Thyroid gland (tissue), 4 donors: ENCODE data around the gene GPC6. TPM values are rescaled to one million over a fixed set of nuclear protein-coding genes. Genes with fewer than 3 reads are reported as not detected.

Experiments used
- DNase-seq, 2 donors: peaks; one replicate each; pipeline ENCODE4 v3.0.0-alpha.2; 2019
- H3K27ac ChIP-seq, 3 donors: fragments of 200-600 bp; sonication (generic); 1 replicate in 2 of 3; 2 replicates in 1 of 3; pipeline ENCODE4 v1.5.1; 2016 to 2019; ENCODE audit warnings: mild to moderate bottlenecking in 1 of 3, moderate library complexity in 1 of 3
- H3K27me3 ChIP-seq: fragments of 200-600 bp; sonication (generic); one replicate; pipeline ENCODE4 v1.5.1; 2019
- H3K36me3 ChIP-seq, 2 donors: fragments of 200-600 bp; sonication (generic); one replicate each; pipeline ENCODE4 v1.5.1; 2016 to 2019
- H3K4me1 ChIP-seq, 2 donors: fragments of 200-600 bp; sonication (generic); one replicate each; pipeline ENCODE4 v1.5.1; 2017 to 2019
- H3K4me3 ChIP-seq, 3 donors: fragments of 200-600 bp; sonication (generic); replicated peaks in 1 of 3; 1 replicate in 2 of 3; 2 replicates in 1 of 3; pipeline ENCODE4 v1.5.1; 2016; ENCODE audit warnings: mild to moderate bottlenecking in 1 of 3
- H3K9me3 ChIP-seq: fragments of 200-600 bp; sonication (generic); one replicate; pipeline ENCODE4 v1.5.1; 2017
- CTCF ChIP-seq, 6 experiments: fragments of 200-600 bp in 3 of 6; fragments of 450-650 bp in 3 of 6; sonication (generic) in 3 of 6; IDR thresholded peaks; one replicate each; pipeline ENCODE4 v1.5.1; 2016 to 2019; ENCODE audit warnings: antibody characterized with exemption in 6 of 6, mild to moderate bottlenecking in 2 of 6, inconsistent platforms in 1 of 6, moderate library complexity in 1 of 6
- POLR2A ChIP-seq, 2 donors: fragments of 450-650 bp; IDR thresholded peaks; one replicate each; pipeline ENCODE4 v1.6.1; 2017; ENCODE audit warnings: antibody characterized with exemption in 2 of 2, mild to moderate bottlenecking in 2 of 2, moderate library complexity in 1 of 2
- WGBS, 2 donors: methylation state at CpG; one replicate each; pipeline ENCODE4 v1.1.5; 2017; 5-methylcytosine and 5-hydroxymethylcytosine counted together
- intact Hi-C: fragments of 100-400 bp; cut with DNase I; formaldehyde crosslinking; loops from one replicate; pipeline ENCODE4 v1.15.1; 2023
- total RNA-seq, 4 donors: library from RNA; depleted of rRNA; stranded (reverse); fragments of >200 nt; gene quantifications; one replicate each; pipeline ENCODE4 v1.2.3, GENCODE V29; 2016

Gene GPC6
- total RNA-seq, 4 donors from 2014 or later = 2.8 to 13.4 (median 7.5) TPM

- Histone ChIP-seq H3K9me3 (no peaks in the 10 kb centered on the region), H3K27me3 (no peaks in the 10 kb centered on the region), H3K4me3 (no peak overlapping the region), H3K27ac (no peak overlapping the region), H3K4me1 (no peaks in the 10 kb centered on the region), H3K36me3 (no peaks in the 10 kb centered on the region)
- intact Hi-C loops = no loop called here
- TF ChIP-seq CTCF (IDR thresholded peaks at IDR 0.05) (no peak), POLR2A (IDR thresholded peaks at IDR 0.05) (no peak)
- 74 to 76% methylated on average over 1 of the region's 1 CpG for WGBS, 2 donors
- no peak for DNase-seq
Measured at GRCh38 chr13:93216122-93216521, 10.5 kb upstream of the GPC6 start.

GRCh38 chr13:93217721-93218261, 8.8 kb upstream of the GPC6 start:
- Histone ChIP-seq H3K36me3 (no peaks in the 10 kb centered on the region), H3K4me1 (no peaks in the 10 kb centered on the region), H3K4me3 (no peak overlapping the region), H3K27ac (no peak overlapping the region), H3K27me3 (no peaks in the 10 kb centered on the region), H3K9me3 (no peaks in the 10 kb centered on the region)
- DNase-seq = no peak
- intact Hi-C loops = no loop called here
- TF ChIP-seq CTCF (IDR thresholded peaks at IDR 0.05) = no peak
- TF ChIP-seq POLR2A (IDR thresholded peaks at IDR 0.05) = no peak
- WGBS, 2 donors = 64 to 66% methylated on average over 6 of the region's 6 CpGs

GRCh38 chr13:93218583-93218982, 8.0 kb upstream of the GPC6 start:
- Histone ChIP-seq H3K4me1 (no peaks in the 10 kb centered on the region), H3K9me3 (no peaks in the 10 kb centered on the region), H3K4me3 (no peak overlapping the region), H3K27ac (no peak overlapping the region), H3K36me3 (no peaks in the 10 kb centered on the region), H3K27me3 (no peaks in the 10 kb centered on the region)
- intact Hi-C loops = no loop called here
- no peak for DNase-seq
- WGBS, 2 donors = 93 to 95% methylated on average over 3 of the region's 3 CpGs
- TF ChIP-seq POLR2A (IDR thresholded peaks at IDR 0.05) = no peak
- no peak for TF ChIP-seq CTCF (IDR thresholded peaks at IDR 0.05)

GRCh38 chr13:93220073-93220472, 6.5 kb upstream of the GPC6 start:
- 60 to 61% methylated on average over 3 of the region's 3 CpGs for WGBS, 2 donors
- Histone ChIP-seq H3K4me3 (no peak overlapping the region), H3K27ac (no peak overlapping the region), H3K27me3 (no peaks in the 10 kb centered on the region), H3K9me3 (no peaks in the 10 kb centered on the region), H3K36me3 (no peaks in the 10 kb centered on the region), H3K4me1 (no peaks in the 10 kb centered on the region)
- intact Hi-C loops = no loop called here
- TF ChIP-seq POLR2A (IDR thresholded peaks at IDR 0.05) (no peak), CTCF (IDR thresholded peaks at IDR 0.05) (no peak)
- DNase-seq = no peak

- H3K27me3 ChIP-seq = no peaks in the 10 kb centered on the region
- TF ChIP-seq CTCF (IDR thresholded peaks at IDR 0.05) (no peak), POLR2A (IDR thresholded peaks at IDR 0.05) (no peak)
- no peaks in the 10 kb centered on the region for H3K9me3 ChIP-seq
- no peak for DNase-seq
- no peak overlapping the region for H3K27ac ChIP-seq
- intact Hi-C loops = no loop called here
- no peaks in the 10 kb centered on the region for H3K4me1 ChIP-seq
- H3K4me3 ChIP-seq = no peak overlapping the region
- WGBS, 2 donors = 83 to 89% methylated on average over 4 of the region's 4 CpGs
- no peaks in the 10 kb centered on the region for H3K36me3 ChIP-seq
Measured at GRCh38 chr13:93222976-93223375, 3.6 kb upstream of the GPC6 start.
